ENCODE measurements around the gene RIPOR1. TPM values are rescaled to one million over a fixed set of nuclear protein-coding genes. Genes with fewer than 3 reads are reported as not detected.

The RIPOR1 gene
- total and polyA plus RNA-seq, 2 donors from 2014 or later = 60.9 to 116 TPM

GRCh38 chr16:67545665-67546024 lies 17.0 kb downstream of the RIPOR1 start:
- Histone ChIP-seq H3K4me3 (ENCODE audit: low read length in 3 of 3) (no peak overlapping the region), H3K36me3 (ENCODE audit: control insufficient read depth in 2 of 3, insufficient read depth in 3 of 3, low read length in 3 of 3) (peaks cover 2 to 53% (median 28%) of the 10 kb centered on the region in 3 donors), H3K27me3 (ENCODE audit: control insufficient read depth, insufficient read depth, low read length) (no peaks in the 10 kb centered on the region), H3K4me1 (ENCODE audit: control insufficient read depth in 2 of 3, insufficient read depth in 2 of 3, low read depth in 1 of 3, low read length in 3 of 3) (peaks cover 0 to 17% (median 3%) of the 10 kb centered on the region in 3 donors), H3K27ac (ENCODE audit: low read depth in 2 of 2, low read length in 2 of 2) (no peak overlapping the region), H3K9me3 (ENCODE audit: control insufficient read depth in 2 of 3, insufficient read depth in 1 of 3, low read length in 3 of 3) (no peaks in the 10 kb centered on the region), H3K9ac (ENCODE audit: low read length in 3 of 3) (no peak overlapping the region)
- DNase-seq (peak in 1 of 5 donors; percentile 46), FAIRE-seq (no peak)
- TF ChIP-seq CTCF (IDR thresholded peaks at IDR 0.05; ENCODE audit: borderline replicate concordance, extremely low read depth, insufficient read depth) = no peak
- intact Hi-C loops (cut with DNase I) = no loop called here

- no peak overlapping the region for H3K27ac ChIP-seq (ENCODE audit: low read depth in 2 of 2, low read length in 2 of 2)
- intact Hi-C loops (cut with DNase I) = no loop called here
Observed at GRCh38 chr16:67546091-67546501, 17.5 kb downstream of the RIPOR1 start.

GRCh38 chr16:67546761-67547422 lies 18.3 kb downstream of the RIPOR1 start:
- Histone ChIP-seq H3K27ac (ENCODE audit: low read depth in 2 of 2, low read length in 2 of 2) (peak overlapping the region in 1 of 2 donors; percentile 14), H3K27me3 (ENCODE audit: control insufficient read depth, insufficient read depth, low read length) (no peaks in the 10 kb centered on the region), H3K9me3 (ENCODE audit: control insufficient read depth in 2 of 3, insufficient read depth in 1 of 3, low read length in 3 of 3) (no peaks in the 10 kb centered on the region), H3K4me1 (ENCODE audit: control insufficient read depth in 2 of 3, insufficient read depth in 2 of 3, low read depth in 1 of 3, low read length in 3 of 3) (peaks cover 0 to 13% (median 3%) of the 10 kb centered on the region in 3 donors), H3K36me3 (ENCODE audit: control insufficient read depth in 2 of 3, insufficient read depth in 3 of 3, low read length in 3 of 3) (peaks cover 0 to 40% (median 20%) of the 10 kb centered on the region in 3 donors), H3K9ac (ENCODE audit: low read length in 3 of 3) (no peak overlapping the region), H3K4me3 (ENCODE audit: low read length in 3 of 3) (no peak overlapping the region)
- intact Hi-C loops (cut with DNase I) = no loop called here
- peak; percentile 85 for TF ChIP-seq CTCF (IDR thresholded peaks at IDR 0.05; ENCODE audit: borderline replicate concordance, extremely low read depth, insufficient read depth)
- FAIRE-seq (no peak), DNase-seq (peak; percentile 77 to 87 (median 82))

More at GRCh38 chr16:67546091-67546501, 17.5 kb downstream of the RIPOR1 start:
- Histone ChIP-seq H3K4me1 (ENCODE audit: control insufficient read depth in 2 of 3, insufficient read depth in 2 of 3, low read depth in 1 of 3, low read length in 3 of 3) (peaks cover 0 to 17% (median 3%) of the 10 kb centered on the region in 3 donors), H3K9me3 (ENCODE audit: control insufficient read depth in 2 of 3, insufficient read depth in 1 of 3, low read length in 3 of 3) (no peaks in the 10 kb centered on the region), H3K4me3 (ENCODE audit: low read length in 3 of 3) (no peak overlapping the region), H3K36me3 (ENCODE audit: control insufficient read depth in 2 of 3, insufficient read depth in 3 of 3, low read length in 3 of 3) (peaks cover 0 to 48% (median 25%) of the 10 kb centered on the region in 3 donors), H3K27me3 (ENCODE audit: control insufficient read depth, insufficient read depth, low read length) (no peaks in the 10 kb centered on the region), H3K9ac (ENCODE audit: low read length in 3 of 3) (no peak overlapping the region)
- no peak for TF ChIP-seq CTCF (IDR thresholded peaks at IDR 0.05; ENCODE audit: borderline replicate concordance, extremely low read depth, insufficient read depth)
- FAIRE-seq = no peak
- peak in 2 of 5 donors; percentile 47 to 72 for DNase-seq
